A204.1 (cell line): ENCODE measurements around the gene TET2.

Source experiments
- FAIRE-seq: peaks from 2 replicates; lab custom pipeline; 2012; peaks lifted over from hg19 to GRCh38; lab: Jason Lieb, UNC

TET2 gene

GRCh38 chr4:105182211-105182610 lies 35.5 kb downstream of the TET2 start:
- no peak for FAIRE-seq

- FAIRE-seq = no peak
These were observed 37.8 kb downstream of the TET2 start for GRCh38 chr4:105184316-105184980.

- FAIRE-seq = no peak
These were observed 40.1 kb downstream of the TET2 start for GRCh38 chr4:105186701-105187161.

GRCh38 chr4:105189855-105190650 lies 43.4 kb downstream of the TET2 start:
- no peak for FAIRE-seq

GRCh38 chr4:105191621-105192210 lies 45.0 kb downstream of the TET2 start:
- no peak for FAIRE-seq

- no peak for FAIRE-seq
These were observed 45.8 kb downstream of the TET2 start for GRCh38 chr4:105192474-105192873.

GRCh38 chr4:105192910-105193309 lies 46.2 kb downstream of the TET2 start:
- no peak for FAIRE-seq

- no peak for FAIRE-seq
These were observed 46.9 kb downstream of the TET2 start for GRCh38 chr4:105193536-105193935.

GRCh38 chr4:105194328-105195231 lies 47.9 kb downstream of the TET2 start:
- FAIRE-seq = no peak

GRCh38 chr4:105196523-105197145 lies 50.0 kb downstream of the TET2 start:
- FAIRE-seq = no peak

- FAIRE-seq = no peak
These were observed 51.1 kb downstream of the TET2 start for GRCh38 chr4:105197777-105198176.

- no peak for FAIRE-seq
These were observed 51.9 kb downstream of the TET2 start for GRCh38 chr4:105198541-105198940.

GRCh38 chr4:105206214-105206613 lies 59.5 kb downstream of the TET2 start:
- no peak for FAIRE-seq

GRCh38 chr4:105207386-105207785 lies 60.7 kb downstream of the TET2 start:
- no peak for FAIRE-seq

- no peak for FAIRE-seq
These were observed 61.9 kb downstream of the TET2 start for GRCh38 chr4:105208561-105208960.

GRCh38 chr4:105210916-105211315 lies 64.2 kb downstream of the TET2 start:
- no peak for FAIRE-seq

- FAIRE-seq = no peak
These were observed 69.1 kb downstream of the TET2 start for GRCh38 chr4:105215609-105216313.

- no peak for FAIRE-seq
These were observed 78.8 kb downstream of the TET2 start for GRCh38 chr4:105225500-105225899.

- no peak for FAIRE-seq
These were observed 80.4 kb downstream of the TET2 start for GRCh38 chr4:105227054-105227453.

GRCh38 chr4:105230287-105230686 lies 83.6 kb downstream of the TET2 start:
- FAIRE-seq = no peak

- FAIRE-seq = no peak
These were observed 85.7 kb downstream of the TET2 start for GRCh38 chr4:105232374-105232773.
